Amygdala (tissue), 56 donors: ENCODE measurements around the gene CACNA2D4.

ENCODE experiments used
- DNase-seq, 56 donors: peaks; one replicate each; lab custom pipeline; 2025; lab: John Stamatoyannopoulos, UW

Gene CACNA2D4

DNA sequence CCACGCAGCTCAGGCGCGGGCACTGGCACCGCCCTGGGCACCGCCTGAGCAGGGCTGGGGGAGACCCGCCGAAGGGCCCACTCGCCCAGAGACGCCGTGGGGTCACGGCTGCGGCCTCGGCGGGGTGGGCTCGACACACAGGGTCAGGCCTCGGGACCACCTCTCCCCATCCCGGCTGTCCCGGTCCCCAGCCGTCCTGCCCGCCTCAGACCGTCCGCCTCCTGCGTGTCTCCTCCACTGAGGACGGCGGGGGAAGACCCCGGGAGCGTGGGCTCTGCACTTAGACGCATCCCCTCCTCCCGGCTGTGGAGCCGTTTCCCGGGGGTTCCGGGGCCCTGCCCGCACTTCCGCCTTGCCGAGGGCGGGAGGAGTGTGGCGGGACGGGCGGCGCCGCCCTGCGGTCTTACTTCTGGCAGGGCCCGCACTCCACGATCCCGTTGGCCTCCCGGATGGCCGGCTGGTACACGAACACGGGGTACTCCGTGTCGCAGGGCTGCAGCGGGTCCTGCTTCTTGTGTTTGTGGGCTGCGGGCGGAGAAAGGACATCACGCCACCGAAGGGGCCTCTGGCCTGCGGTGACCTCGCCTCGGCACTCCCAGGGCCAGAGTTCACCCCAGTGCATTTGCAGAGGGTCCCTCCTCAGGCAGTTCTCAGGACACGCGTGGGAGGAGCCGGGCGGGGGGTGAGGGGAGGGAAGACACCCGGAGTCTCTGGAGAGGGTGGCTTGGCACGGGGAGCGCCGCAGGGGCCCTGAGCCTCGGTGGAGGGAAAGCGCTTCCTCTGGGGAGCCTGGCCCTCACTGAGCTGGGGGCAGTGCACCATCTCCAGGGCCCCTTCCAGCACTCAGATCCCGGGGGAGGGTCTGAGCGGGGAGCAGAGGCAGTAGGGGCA is 121.2 kb downstream of the CACNA2D4 start:
- peak in 1 of 56 donors; percentile 23 for DNase-seq

GRCh38 chr12:1796515-1797010 is 121.9 kb downstream of the CACNA2D4 start:
- DNase-seq = no peak

GRCh38 chr12:1795785-1796514 is 122.5 kb downstream of the CACNA2D4 start:
- peak in 55 of 56 donors; percentile 33 to 92 (median 81) for DNase-seq

DNA sequence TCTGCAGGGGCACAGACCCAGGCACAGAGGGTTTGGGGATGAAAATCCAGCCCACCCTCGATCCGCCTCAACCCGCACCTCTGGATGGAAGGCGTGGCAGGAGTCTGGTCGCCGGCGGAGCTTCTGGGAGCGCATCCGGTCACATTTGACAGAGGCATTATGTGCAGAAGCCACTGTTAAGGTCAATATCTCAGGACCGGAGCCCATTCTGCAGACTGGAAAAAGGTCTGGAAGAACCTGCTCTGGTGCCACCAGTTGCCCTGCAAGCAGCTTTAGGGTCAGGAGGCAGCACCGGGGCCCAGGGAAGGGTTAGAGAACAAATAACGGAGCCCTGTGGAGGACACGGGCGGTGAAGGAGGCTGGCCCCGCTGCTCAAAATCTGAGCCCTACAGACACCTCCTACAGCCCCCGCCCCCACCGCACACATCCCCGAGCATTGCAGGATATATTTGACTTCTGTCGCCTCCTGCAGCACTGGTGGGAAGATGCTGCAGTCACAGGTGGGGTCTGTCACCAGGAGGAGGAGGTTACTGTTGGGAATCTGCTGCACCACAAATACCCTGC is 123.1 kb downstream of the CACNA2D4 start:
- DNase-seq = no peak

- no peak for DNase-seq
These were observed 123.9 kb downstream of the CACNA2D4 start for GRCh38 chr12:1794440-1795090.

DNA sequence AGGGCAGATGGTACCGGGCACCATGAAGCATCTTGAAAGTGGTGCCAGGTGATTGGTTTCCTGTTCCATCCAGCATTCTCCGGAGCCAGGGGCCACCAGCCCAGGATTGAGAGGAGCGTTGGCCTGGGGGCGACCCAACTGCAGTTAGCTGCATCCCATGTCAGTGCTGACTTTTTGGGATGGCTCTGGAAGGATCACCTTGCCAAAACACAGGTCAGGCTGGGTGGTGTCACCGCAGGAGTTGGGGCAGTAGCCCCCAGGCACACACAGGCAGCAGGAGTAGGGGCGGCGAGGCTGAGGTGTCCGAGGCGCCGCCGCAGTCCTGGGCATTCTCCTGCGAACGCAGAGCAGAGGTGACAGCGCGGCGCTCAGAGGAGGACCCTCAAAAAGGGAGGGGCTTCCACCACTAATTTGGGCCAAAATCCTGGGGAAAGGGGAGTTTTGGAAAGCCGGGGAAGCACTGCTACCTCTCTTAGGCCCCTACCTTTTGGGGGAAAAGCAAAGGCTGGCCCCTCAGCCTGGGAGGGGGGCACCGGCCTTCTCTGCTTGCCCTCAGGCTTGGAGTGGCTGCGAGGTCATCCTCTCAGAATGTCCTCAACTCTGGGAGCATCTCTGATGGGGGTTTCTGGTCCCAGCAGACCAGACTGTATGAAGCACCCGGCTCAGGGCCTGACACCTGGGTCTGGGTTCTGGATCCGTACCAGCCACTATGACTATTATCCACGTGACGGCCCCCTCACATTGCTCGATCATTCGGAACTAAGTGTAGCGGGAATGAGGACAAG is 124.8 kb downstream of the CACNA2D4 start:
- no peak for DNase-seq

DNA sequence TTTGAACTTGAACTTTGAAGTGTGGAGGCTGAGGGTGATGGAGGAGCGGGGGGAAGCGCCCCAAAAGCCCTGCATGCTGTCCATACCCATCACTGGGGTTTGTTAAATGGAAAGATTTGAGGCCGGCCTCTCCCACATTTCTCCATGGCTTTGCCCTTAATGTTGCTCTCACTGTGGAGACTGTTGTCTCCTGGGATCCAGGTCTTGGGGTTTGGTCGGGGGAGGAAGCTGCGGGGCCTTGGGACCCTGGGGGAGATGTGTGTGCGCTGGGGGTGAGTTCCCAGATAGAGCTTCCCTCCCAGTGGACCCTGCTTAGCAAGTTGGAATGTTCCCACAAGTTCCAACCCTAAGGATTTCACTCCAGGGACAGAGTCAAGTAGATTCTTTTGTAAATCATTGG is 126.0 kb downstream of the CACNA2D4 start:
- DNase-seq = no peak

- DNase-seq = peak in 33 of 56 donors; percentile 15 to 85 (median 42)
These were observed 127.2 kb downstream of the CACNA2D4 start for GRCh38 chr12:1791104-1791841.

DNA sequence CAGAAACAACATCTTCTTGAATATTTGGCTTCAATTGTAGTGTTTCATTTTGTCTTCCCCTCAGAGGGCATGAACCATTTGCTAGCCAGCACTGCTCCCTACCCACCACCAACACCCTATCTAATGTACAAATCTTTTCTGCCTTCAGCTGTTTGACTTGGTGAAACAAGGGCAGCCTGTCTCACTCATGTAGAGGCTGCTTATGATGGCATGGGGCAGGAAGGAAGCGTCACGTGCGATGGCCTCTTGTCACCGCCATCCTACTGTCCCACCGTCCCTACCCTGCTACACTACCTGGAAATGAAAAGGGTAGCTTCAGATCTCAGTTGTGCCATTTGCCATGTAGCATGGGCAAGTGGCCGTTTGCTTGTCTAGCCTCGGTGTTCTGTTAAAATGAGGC is 128.0 kb downstream of the CACNA2D4 start:
- no peak for DNase-seq

GRCh38 chr12:1787714-1788113 is 130.7 kb downstream of the CACNA2D4 start:
- DNase-seq = no peak

- DNase-seq = no peak
These were observed 136.2 kb downstream of the CACNA2D4 start for GRCh38 chr12:1782215-1782614.

- DNase-seq = no peak
These were observed 136.7 kb downstream of the CACNA2D4 start for GRCh38 chr12:1781772-1782171.

- peak in 5 of 56 donors; percentile 29 to 69 (median 32) for DNase-seq
These were observed 138.7 kb downstream of the CACNA2D4 start for GRCh38 chr12:1779783-1780182.

DNA sequence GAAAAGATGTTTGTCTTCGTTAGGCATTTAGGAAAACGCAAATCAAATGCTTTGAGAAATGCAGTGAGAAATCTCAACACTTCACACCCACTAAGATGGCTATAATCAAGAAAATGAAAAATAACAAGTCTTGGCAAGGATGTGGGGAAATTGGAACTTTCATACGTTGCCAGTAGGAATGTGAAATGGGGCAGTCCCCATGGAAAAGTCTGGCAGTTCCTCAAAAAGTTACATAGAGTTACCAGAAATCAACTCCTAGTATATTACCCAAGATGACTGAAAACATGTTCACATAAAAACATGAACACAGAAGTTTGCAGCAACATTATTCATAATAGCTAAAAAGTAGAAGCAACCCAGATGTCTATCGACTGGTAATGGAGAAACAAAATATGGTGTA is 139.5 kb downstream of the CACNA2D4 start:
- no peak for DNase-seq

DNA sequence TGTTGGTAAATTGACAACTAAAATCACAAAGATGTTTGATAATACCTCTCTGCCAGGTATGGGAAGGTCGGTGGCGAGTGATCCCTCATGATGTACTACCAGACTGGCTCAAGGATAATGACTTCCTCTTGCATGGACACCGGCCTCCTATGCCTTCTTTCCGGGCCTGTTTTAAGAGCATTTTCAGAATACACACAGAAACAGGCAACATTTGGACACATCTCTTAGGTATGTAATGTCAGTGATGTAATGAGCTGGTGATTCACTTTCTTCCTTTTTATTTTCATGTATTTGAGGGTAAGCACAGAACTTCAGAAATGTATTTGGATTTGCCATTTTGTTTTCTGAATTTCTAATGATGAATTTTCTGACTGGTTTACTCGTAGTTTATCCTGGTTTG is 140.7 kb downstream of the CACNA2D4 start:
- no peak for DNase-seq

GRCh38 chr12:1776170-1776921 is 142.1 kb downstream of the CACNA2D4 start:
- no peak for DNase-seq

- DNase-seq = peak in 5 of 56 donors; percentile 27 to 55 (median 32)
These were observed 144.4 kb downstream of the CACNA2D4 start for GRCh38 chr12:1773937-1774655.
